ENCODE measurements around the gene LAPTM5. TPM values are rescaled to one million over a fixed set of nuclear protein-coding genes. Genes with fewer than 3 reads are reported as not detected.
A peak's percentile ranks its signal among the peaks of the same experiment; 100 is the strongest.

LAPTM5 gene
- total and polyA plus RNA-seq, 2 of the 13 experiments (the other 11 are each of a cell fraction or from before 2014, with no cell fraction given) = 0.41 to 0.86 TPM

- H3K9ac ChIP-seq (ENCODE audit: insufficient read depth, low read depth, low read length) = no peak overlapping the region
- no TSS peak for BruUV-seq (replicated peaks)
- H3K27ac ChIP-seq (ENCODE audit: extremely low read length, insufficient read depth, low read length) = no peak overlapping the region
- in situ Hi-C loops (cut with HindIII; ENCODE audit: extremely low pct_ligation_motif_present, low pct_unique_long_range_greater_than_20kb) = no loop called here
- intact Hi-C loops (cut with micrococcal nuclease; ENCODE audit: unreplicated experiment) = no loop called here
- no peaks in the 10 kb centered on the region for H3K79me2 ChIP-seq (ENCODE audit: insufficient read depth, low read length)
- H3K4me1 ChIP-seq (ENCODE audit: insufficient read depth, low read length) = peaks cover 62% of the 10 kb centered on the region
- ATAC-seq = no peak
- H2AFZ ChIP-seq (ENCODE audit: low read length) = no peak overlapping the region
- 0 out of 2 replicates have a peak, but pooled peaks have one; percentile 6 for TF ChIP-seq MAX (IDR thresholded peaks at IDR 0.05)
- TF ChIP-seq PCBP1 (IDR thresholded peaks at IDR 0.05; ENCODE audit: borderline replicate concordance, low read depth, low read length) = no peak
- TF ChIP-seq ZNF362 (CRISPR knock-in tag; IDR thresholded peaks at IDR 0.05; ENCODE audit: borderline replicate concordance) = no peak
- TF ChIP-seq ZNF687 (CRISPR knock-in tag; IDR thresholded peaks at IDR 0.05) = peak; percentile 16; the same call in 1 of the 2 replicates
- TF ChIP-seq HMG20A (CRISPR knock-in tag; IDR thresholded peaks at IDR 0.05; ENCODE audit: borderline replicate concordance) = no peak
- TF ChIP-seq NR2F6 (IDR thresholded peaks at IDR 0.05) = no peak
- TF ChIP-seq NR2F6 (CRISPR knock-in tag; IDR thresholded peaks at IDR 0.05) = 0 out of 2 replicates have a peak, but pooled peaks have one; percentile 30
- ChIA-PET CTCF (ENCODE audit: low intra/inter-chr PET ratio, low total read pairs) (no interaction called here), POLR2A (interaction anchor here (1.3 kb wide), 1 partner anchor 69 kb away, joined by 4 read pairs; no protein-coding TSS in a partner anchor)
- H3K4me3 ChIP-seq (replicated peaks in 1 of 3; ENCODE audit: insufficient read depth in 1 of 3, low read depth in 2 of 3, low read length in 3 of 3) = no peak overlapping the region; a peak in 1 of 6 replicates
- peaks cover 0 to 5% of the 10 kb centered on the region in 2 experiments; a peak in 1 of 5 replicates for H3K27me3 ChIP-seq (ENCODE audit: control insufficient read depth in 1 of 2, insufficient read depth in 2 of 2, low read length in 2 of 2)
- H3K4me2 ChIP-seq (ENCODE audit: low read depth, low read length) = peak overlapping the region; percentile 18
- WGBS (ENCODE audit: low lambda C conversion rate) = 36% methylated on average over 21 of the region's 21 CpGs
- no peak for DNase-seq (ENCODE audit: low spot score)
- H4K20me1 ChIP-seq (ENCODE audit: insufficient read depth, low read length) = no peaks in the 10 kb centered on the region
- no peaks in the 10 kb centered on the region for H3K9me3 ChIP-seq (ENCODE audit: low read length)
- no peak for FAIRE-seq
- no peaks in the 10 kb centered on the region for H3K36me3 ChIP-seq (replicated peaks in 1 of 2; ENCODE audit: control insufficient read depth in 1 of 2, insufficient read depth in 2 of 2, low read length in 2 of 2)
These were observed 30.4 kb upstream of the LAPTM5 start for GRCh38 chr1:30787856-30788495.

All from HepG2 (cell line).